Nephron progenitor cell (in vitro differentiated cells): ENCODE data around the gene CDK17.
"Not testable (repeated sequence)": the region's sequence is repeated elsewhere in the genome, so short reads cannot be mapped to it uniquely, and the experiment has no call there.

ENCODE experiments used
- DNase-seq: peaks from one replicate; pipeline ENCODE4 v3.0.0; 2021
- H3K27ac Mint-ChIP-seq: 2 replicates; pipeline ENCODE4 v1.8.0; 2021; ENCODE audit warnings: mild to moderate bottlenecking, moderate library complexity, mixed read lengths
- H3K27me3 Mint-ChIP-seq: 2 replicates; pipeline ENCODE4 v1.8.0; 2021; ENCODE audit warnings: mild to moderate bottlenecking, low read depth, mixed read lengths; ENCODE audit not compliant: poor library complexity
- H3K36me3 Mint-ChIP-seq: 2 replicates; pipeline ENCODE4 v1.8.0; 2021; ENCODE audit warnings: low read depth, mixed read lengths
- H3K4me1 Mint-ChIP-seq: 2 replicates; pipeline ENCODE4 v1.8.0; 2021; ENCODE audit warnings: mixed read lengths
- H3K4me3 Mint-ChIP-seq: 2 replicates; pipeline ENCODE4 v1.8.0; 2021; ENCODE audit warnings: mild to moderate bottlenecking, moderate library complexity, mixed read lengths
- H3K9me3 Mint-ChIP-seq: 2 replicates; pipeline ENCODE4 v1.8.0; 2021; ENCODE audit warnings: mild to moderate bottlenecking, moderate library complexity, mixed read lengths
- CTCF ChIP-seq: fragments of 200-600 bp; sonication (generic); IDR thresholded peaks from 2 replicates; pipeline ENCODE4 v1.5.0; 2021; ENCODE audit warnings: antibody characterized with exemption

CDK17 gene

GRCh38 chr12:96442906-96443305, 42.7 kb upstream of the CDK17 start:
- no peak for TF ChIP-seq CTCF
- peaks cover 4% of the 10 kb centered on the region for H3K4me1 Mint-ChIP-seq
- peaks cover 7% of the 10 kb centered on the region for H3K27me3 Mint-ChIP-seq
- peaks cover 4% of the 10 kb centered on the region for H3K9me3 Mint-ChIP-seq
- DNase-seq: no peak
- no peak overlapping the region for H3K4me3 Mint-ChIP-seq
- H3K36me3 Mint-ChIP-seq: no peaks in the 10 kb centered on the region
- no peak overlapping the region for H3K27ac Mint-ChIP-seq

GRCh38 chr12:96441816-96442215, 41.6 kb upstream of the CDK17 start:
- H3K27me3 Mint-ChIP-seq: peaks cover 7% of the 10 kb centered on the region
- TF ChIP-seq CTCF: no peak
- no peak overlapping the region for H3K27ac Mint-ChIP-seq
- H3K36me3 Mint-ChIP-seq: no peaks in the 10 kb centered on the region
- H3K4me1 Mint-ChIP-seq: peaks cover 4% of the 10 kb centered on the region
- H3K9me3 Mint-ChIP-seq: peaks cover 4% of the 10 kb centered on the region
- DNase-seq: no peak
- no peak overlapping the region for H3K4me3 Mint-ChIP-seq

DNA sequence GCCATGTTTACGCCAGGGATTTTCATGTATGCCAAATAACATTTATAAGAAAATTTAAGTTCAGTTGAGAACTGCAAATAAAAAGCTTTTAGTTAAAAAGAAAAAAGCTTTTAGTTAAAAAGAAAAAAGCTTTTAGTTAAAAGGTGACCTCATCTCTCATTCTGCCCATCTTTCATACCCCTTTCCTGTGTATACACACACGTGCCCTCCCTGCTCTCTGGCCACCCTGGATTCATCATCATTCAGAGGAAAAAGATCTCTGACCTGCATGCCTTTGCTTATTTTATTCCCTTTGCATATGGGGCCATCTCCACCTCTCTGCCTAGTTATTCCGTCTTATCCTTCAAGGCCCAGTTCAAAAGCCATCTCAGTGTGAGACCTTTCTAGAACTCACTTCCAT, 38.1 kb upstream of the CDK17 start:
- Mint-ChIP-seq H3K27me3 (peaks cover 3% of the 10 kb centered on the region), H3K4me1 (peaks cover 4% of the 10 kb centered on the region), H3K4me3 (no peak overlapping the region), H3K36me3 (no peaks in the 10 kb centered on the region), H3K9me3 (peaks cover 4% of the 10 kb centered on the region), H3K27ac (no peak overlapping the region)
- DNase-seq: no peak
- TF ChIP-seq CTCF: no peak

DNA sequence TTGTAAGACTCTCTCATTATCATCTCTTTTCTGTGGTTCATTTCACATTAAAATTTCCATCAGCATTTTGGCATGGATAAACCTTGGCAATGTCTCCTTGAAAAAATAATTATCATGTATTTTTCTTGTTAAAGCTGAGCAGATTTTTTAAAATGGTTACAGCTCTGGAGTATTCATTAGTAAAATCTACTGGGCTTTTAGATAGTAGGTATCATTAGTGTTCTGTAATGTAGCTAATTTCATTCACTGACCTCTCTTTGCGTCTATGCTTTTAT, 36.9 kb upstream of the CDK17 start:
- Mint-ChIP-seq H3K36me3 (no peaks in the 10 kb centered on the region), H3K4me3 (no peak overlapping the region), H3K27ac (no peak overlapping the region), H3K4me1 (peaks cover 4% of the 10 kb centered on the region), H3K9me3 (peaks cover 4% of the 10 kb centered on the region), H3K27me3 (peaks cover 3% of the 10 kb centered on the region)
- no peak for TF ChIP-seq CTCF
- DNase-seq: no peak

DNA sequence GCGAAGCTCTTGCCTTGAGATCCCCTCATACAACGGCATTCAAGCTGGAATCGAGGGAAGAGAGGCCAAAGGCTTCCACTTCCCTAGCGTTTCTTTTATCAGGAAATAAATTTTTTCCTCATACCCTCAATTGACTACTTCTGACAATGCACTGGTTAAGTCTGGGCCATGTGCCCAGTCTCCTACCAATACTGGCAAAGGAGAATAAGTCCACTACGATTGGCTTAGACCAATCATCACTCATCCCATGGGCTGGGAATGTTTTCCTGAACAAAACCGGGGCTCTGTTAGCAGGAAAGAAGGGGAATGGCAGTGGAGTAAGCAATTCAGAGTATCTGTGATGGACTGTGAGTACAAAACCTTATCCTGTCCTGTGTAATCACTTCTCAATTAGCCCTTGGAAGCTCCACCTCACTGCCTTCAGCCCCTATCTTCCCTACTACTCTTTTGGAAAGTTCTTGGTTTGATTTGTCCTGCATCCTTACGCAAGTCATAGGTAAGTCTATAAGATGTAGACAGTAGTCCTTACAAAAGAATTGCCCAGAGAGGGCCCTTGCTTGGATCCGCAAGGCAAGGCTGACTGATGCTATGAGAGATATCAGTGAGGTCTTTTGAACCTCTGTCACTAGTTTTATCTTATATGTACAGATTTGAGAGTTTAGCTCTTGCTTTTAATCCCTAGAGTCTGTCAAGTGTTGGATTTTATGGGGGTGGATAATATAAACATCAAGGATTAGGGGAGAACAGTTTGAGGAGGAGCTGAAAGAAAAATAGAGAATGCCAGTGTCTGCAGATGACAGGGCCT, 36.3 kb upstream of the CDK17 start:
- DNase-seq: no peak
- H3K27ac Mint-ChIP-seq: no peak overlapping the region
- H3K36me3 Mint-ChIP-seq: no peaks in the 10 kb centered on the region
- peaks cover 4% of the 10 kb centered on the region for H3K9me3 Mint-ChIP-seq
- no peaks in the 10 kb centered on the region for H3K27me3 Mint-ChIP-seq
- no peak overlapping the region for H3K4me3 Mint-ChIP-seq
- peaks cover 4% of the 10 kb centered on the region for H3K4me1 Mint-ChIP-seq
- no peak for TF ChIP-seq CTCF

DNA sequence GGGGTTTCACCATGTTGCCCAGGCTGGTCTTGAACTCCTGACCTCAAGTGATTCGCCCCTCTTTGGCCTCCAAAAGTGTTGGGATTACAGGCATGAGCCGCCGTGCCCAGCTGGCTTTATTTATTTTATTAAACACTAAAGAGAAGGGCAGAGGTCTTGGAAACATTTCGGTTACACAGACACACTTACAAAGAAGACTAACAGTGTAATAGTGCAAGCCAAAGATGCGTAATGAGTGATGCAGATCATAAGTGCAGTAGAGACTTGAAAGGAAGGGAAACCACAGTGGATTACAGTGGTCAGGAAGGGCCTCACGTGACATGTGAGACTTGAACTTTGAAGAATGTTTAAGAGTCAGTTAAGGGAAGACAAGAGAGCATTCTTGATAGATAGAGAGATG, 33.9 kb upstream of the CDK17 start:
- Mint-ChIP-seq H3K36me3 (no peaks in the 10 kb centered on the region), H3K9me3 (no peaks in the 10 kb centered on the region), H3K4me3 (no peak overlapping the region), H3K27me3 (no peaks in the 10 kb centered on the region), H3K27ac (no peak overlapping the region), H3K4me1 (peaks cover 4% of the 10 kb centered on the region)
- no peak for TF ChIP-seq CTCF
- DNase-seq: no peak

DNA sequence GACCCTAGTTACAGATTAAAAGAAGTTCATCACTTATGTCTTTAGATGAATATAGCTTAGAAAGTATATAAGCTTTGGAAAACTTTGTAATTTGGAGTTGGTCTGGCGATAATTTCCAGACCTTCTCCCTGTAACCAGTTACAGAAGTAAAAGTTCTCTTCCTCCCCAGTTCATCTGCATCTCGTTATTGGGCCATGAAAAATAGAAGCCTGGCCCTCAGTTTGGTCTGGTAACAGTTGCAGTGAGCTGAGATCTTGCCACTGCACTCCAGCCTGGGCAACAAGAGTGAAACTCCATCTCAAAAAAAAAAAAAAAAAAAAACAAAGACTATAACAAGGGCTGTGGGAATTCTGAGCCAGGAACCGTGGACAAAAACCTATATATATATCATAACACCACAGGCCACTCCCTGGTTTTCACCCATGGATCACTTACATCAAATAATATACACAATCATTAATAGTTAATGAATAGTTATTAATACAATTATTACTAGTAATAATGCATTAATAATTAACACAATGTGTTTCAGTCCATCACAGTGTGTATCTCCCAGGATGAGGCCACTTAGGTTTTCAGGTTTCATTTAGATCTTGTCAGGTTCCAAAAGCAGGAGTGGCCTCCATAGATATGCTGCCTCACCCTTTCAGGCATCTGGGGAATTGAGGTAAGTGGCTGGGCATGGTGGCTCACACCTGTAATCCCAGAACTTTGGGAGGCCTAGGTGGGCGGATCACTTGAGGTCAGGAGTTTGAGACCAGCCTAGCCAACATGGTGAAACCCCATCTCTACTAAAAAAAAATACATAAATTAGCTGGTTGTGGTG, 32.5 kb upstream of the CDK17 start:
- DNase-seq, H3K27me3 Mint-ChIP-seq, H3K36me3 Mint-ChIP-seq, H3K4me3 Mint-ChIP-seq, H3K9me3 Mint-ChIP-seq, H3K4me1 Mint-ChIP-seq: not testable (repeated sequence)
- peak overlapping the region; percentile 45 for H3K27ac Mint-ChIP-seq
